Neural cell (in vitro differentiated cells): ENCODE measurements around the gene FMN2. TPM values are rescaled to one million over a fixed set of nuclear protein-coding genes. Genes with fewer than 3 reads are reported as not detected.

Experiments used
- H2AFZ ChIP-seq: fragments of 200-600, 300-800 bp; sonication (generic), shearing (Covaris generic); 2 replicates; pipeline ENCODE4 v1.6.0; 2014; ENCODE audit warnings: low read depth, mild to moderate bottlenecking, antibody characterized with exemption, low read length, moderate library complexity
- H3F3A ChIP-seq: fragments of 200-600 bp; shearing (Covaris generic); 2 replicates; pipeline ENCODE4 v1.6.1; 2016; ENCODE audit warnings: mild to moderate bottlenecking, moderate library complexity, mixed read lengths, antibody characterized with exemption, low read length; ENCODE audit not compliant: insufficient read depth, poor library complexity, severe bottlenecking
- H3K27ac ChIP-seq: fragments of 200-600, 300-800 bp; sonication (generic), shearing (Covaris generic); 2 replicates; pipeline ENCODE4 v1.5.1; 2014; ENCODE audit warnings: mild to moderate bottlenecking, low read length, moderate library complexity
- H3K27me3 ChIP-seq: fragments of 300-800, 200-600 bp; sonication (generic), shearing (Covaris generic); 2 replicates; pipeline ENCODE4 v1.6.0; 2014; ENCODE audit warnings: mild to moderate bottlenecking, low read depth, low read length, moderate library complexity; ENCODE audit not compliant: insufficient read depth
- H3K36me3 ChIP-seq: fragments of 300-800, 200-600 bp; sonication (generic), shearing (Covaris generic); 2 replicates; pipeline ENCODE4 v1.5.1; 2014; ENCODE audit warnings: mild to moderate bottlenecking, antibody characterized with exemption, low read length, moderate library complexity; ENCODE audit not compliant: insufficient read depth
- H3K4me2 ChIP-seq: fragments of 300-800, 200-600 bp; sonication (generic), shearing (Covaris generic); 2 replicates; pipeline ENCODE4 v1.6.0; 2014; ENCODE audit warnings: mild to moderate bottlenecking, low read length
- H3K4me3 ChIP-seq: fragments of 300-800, 200-600 bp; sonication (generic), shearing (Covaris generic); 2 replicates; pipeline ENCODE4 v1.5.1; 2014; ENCODE audit warnings: mild to moderate bottlenecking, low read length, moderate library complexity
- H3K79me2 ChIP-seq: fragments of 200-600 bp; shearing (Covaris generic); replicated peaks from 2 replicates; pipeline ENCODE4 v1.6.0; 2014; ENCODE audit warnings: mild to moderate bottlenecking, low read length, moderate library complexity; ENCODE audit not compliant: insufficient read depth
- H3K9ac ChIP-seq: fragments of 300-800, 200-600 bp; sonication (generic), shearing (Covaris generic); 2 replicates; pipeline ENCODE4 v1.6.1; 2016; ENCODE audit warnings: mild to moderate bottlenecking, low read length, mixed read lengths
- H3K9me2 ChIP-seq: fragments of 200-600 bp; shearing (Covaris generic); 2 replicates; pipeline ENCODE4 v1.6.1; 2016; ENCODE audit warnings: mild to moderate bottlenecking, low read length, mixed read lengths; ENCODE audit not compliant: insufficient read depth
- H3K9me3 ChIP-seq: fragments of 200-600, 300-800 bp; sonication (generic), shearing (Covaris generic); 2 replicates; pipeline ENCODE4 v1.6.1; 2016; ENCODE audit warnings: mild to moderate bottlenecking, mixed run types, low read length, moderate library complexity, mixed read lengths
- H4K20me1 ChIP-seq: fragments of 200-600 bp; shearing (Covaris generic); 2 replicates; pipeline ENCODE4 v1.6.1; 2016; ENCODE audit warnings: mild to moderate bottlenecking, mixed run types; ENCODE audit not compliant: insufficient read depth
- CTCF ChIP-seq: fragments of 450-650 bp; IDR thresholded peaks from 2 replicates; pipeline ENCODE4 v1.5.1; 2014; ENCODE audit warnings: antibody characterized with exemption, mild to moderate bottlenecking, moderate library complexity; ENCODE audit not compliant: poor library complexity, severe bottlenecking
- EP300 ChIP-seq: fragments of 450-650 bp; conservative IDR thresholded peaks from 2 replicates; pipeline ENCODE4 v1.6.1; 2014; ENCODE audit warnings: antibody characterized with exemption, mild to moderate bottlenecking, moderate library complexity; ENCODE audit not compliant: poor library complexity, severe bottlenecking
- EZH2 ChIP-seq: fragments of 200-600, 300-800 bp; shearing (Covaris generic), sonication (generic); IDR thresholded peaks from 2 replicates; pipeline ENCODE4 v1.6.1; 2014; ENCODE audit warnings: antibody characterized with exemption, low read length, borderline replicate concordance, mild to moderate bottlenecking; ENCODE audit not compliant: insufficient read depth, poor library complexity, severe bottlenecking
- MXI1 ChIP-seq: fragments of 450-650 bp; conservative IDR thresholded peaks from 2 replicates; pipeline ENCODE4 v1.6.1; 2014; ENCODE audit warnings: antibody characterized with exemption, mild to moderate bottlenecking; ENCODE audit not compliant: poor library complexity, severe bottlenecking
- POLR2AphosphoS5 ChIP-seq: IDR thresholded peaks from 2 replicates; pipeline ENCODE4 v1.6.1; 2012
- RAD21 ChIP-seq: fragments of 450-650 bp; conservative IDR thresholded peaks from 2 replicates; pipeline ENCODE4 v1.6.1; 2014; ENCODE audit warnings: antibody characterized with exemption, mild to moderate bottlenecking, moderate library complexity
- REST ChIP-seq: IDR thresholded peaks from 2 replicates; pipeline ENCODE4 v1.6.1; 2012; ENCODE audit warnings: borderline replicate concordance
- SMC3 ChIP-seq: fragments of 450-650 bp; conservative IDR thresholded peaks from 2 replicates; pipeline ENCODE4 v1.6.1; 2014; ENCODE audit warnings: antibody characterized with exemption, mild to moderate bottlenecking, moderate library complexity; ENCODE audit not compliant: poor library complexity
- TAF1 ChIP-seq: IDR thresholded peaks from 2 replicates; pipeline ENCODE4 v1.6.1; 2012; ENCODE audit warnings: low read depth
- polyA plus RNA-seq: library from polyadenylated mRNA; depleted of rRNA; stranded (reverse); fragments of >200 nt; gene quantifications from 2 replicates; pipeline ENCODE4 v1.2.3, GENCODE V29; 2014

FMN2 gene
- polyA plus RNA-seq, 1 donor from 2014 or later: 23.9 TPM

GRCh38 chr1:240402326-240402725, 310.6 kb downstream of the FMN2 start:
- Histone ChIP-seq H3K9ac (no peak overlapping the region), H3K36me3 (no peaks in the 10 kb centered on the region), H3K9me2 (no peaks in the 10 kb centered on the region), H4K20me1 (no peaks in the 10 kb centered on the region), H3K79me2 (no peaks in the 10 kb centered on the region), H3K4me2 (no peak overlapping the region), H3K27ac (no peak overlapping the region), H3F3A (no peaks in the 10 kb centered on the region), H2AFZ (no peak overlapping the region), H3K4me3 (no peak overlapping the region), H3K27me3 (no peaks in the 10 kb centered on the region), H3K9me3 (no peaks in the 10 kb centered on the region)
- TF ChIP-seq SMC3 (no peak), POLR2AphosphoS5 (no peak), RAD21 (no peak), CTCF (no peak), EP300 (no peak), MXI1 (no peak), EZH2 (no peak), REST (no peak), TAF1 (no peak)

GRCh38 chr1:240404286-240404685, 312.6 kb downstream of the FMN2 start:
- H3K27ac ChIP-seq: no peak overlapping the region
- TF ChIP-seq EZH2: no peak
- no peak for TF ChIP-seq REST
- no peak for TF ChIP-seq SMC3
- no peak for TF ChIP-seq POLR2AphosphoS5
- TF ChIP-seq RAD21: no peak
- TF ChIP-seq TAF1: no peak
- TF ChIP-seq CTCF: no peak
- no peak for TF ChIP-seq MXI1
- no peak for TF ChIP-seq EP300
- no peak overlapping the region for H2AFZ ChIP-seq
- H3F3A ChIP-seq: no peaks in the 10 kb centered on the region
- no peaks in the 10 kb centered on the region for H3K9me2 ChIP-seq
- no peak overlapping the region for H3K9ac ChIP-seq
- H3K4me3 ChIP-seq: no peak overlapping the region
- no peaks in the 10 kb centered on the region for H3K9me3 ChIP-seq
- no peaks in the 10 kb centered on the region for H4K20me1 ChIP-seq
- no peaks in the 10 kb centered on the region for H3K27me3 ChIP-seq
- H3K4me2 ChIP-seq: no peak overlapping the region
- H3K36me3 ChIP-seq: no peaks in the 10 kb centered on the region
- H3K79me2 ChIP-seq: no peaks in the 10 kb centered on the region
